Measurements from ENCODE around the gene KCNK2.

KCNK2 gene

GRCh38 chr1:215084621-215085020, 2.1 kb downstream of the KCNK2 start:
- TF ChIP-seq FOXP2 (optimal IDR thresholded peaks at IDR 0.05; ENCODE audit: borderline replicate concordance, extremely low read depth, extremely low read length, insufficient read depth) (no peak), POLR2AphosphoS5 (IDR thresholded peaks at IDR 0.05; ENCODE audit: low read depth, low read length) (no peak), REST (IDR thresholded peaks at IDR 0.05; ENCODE audit: insufficient read depth in 1 of 2, low read depth in 2 of 2, low read length in 2 of 2) (no peak), SIN3A (IDR thresholded peaks at IDR 0.05; ENCODE audit: borderline replicate concordance, insufficient read depth, low read length) (no peak), TAF1 (IDR thresholded peaks at IDR 0.05; ENCODE audit: borderline replicate concordance, insufficient read depth, low read length) (no peak)

GRCh38 chr1:215087603-215088002, 5.1 kb downstream of the KCNK2 start:
- no peak for TF ChIP-seq SIN3A (IDR thresholded peaks at IDR 0.05; ENCODE audit: borderline replicate concordance, insufficient read depth, low read length)
- TF ChIP-seq POLR2AphosphoS5 (IDR thresholded peaks at IDR 0.05; ENCODE audit: low read depth, low read length) = no peak
- no peak for TF ChIP-seq REST (IDR thresholded peaks at IDR 0.05; ENCODE audit: insufficient read depth in 1 of 2, low read depth in 2 of 2, low read length in 2 of 2)
- TF ChIP-seq FOXP2 (optimal IDR thresholded peaks at IDR 0.05; ENCODE audit: borderline replicate concordance, extremely low read depth, extremely low read length, insufficient read depth) = no peak
- TF ChIP-seq TAF1 (IDR thresholded peaks at IDR 0.05; ENCODE audit: borderline replicate concordance, insufficient read depth, low read length) = no peak

- TF ChIP-seq SIN3A (IDR thresholded peaks at IDR 0.05; ENCODE audit: borderline replicate concordance, insufficient read depth, low read length) = no peak
- no peak for TF ChIP-seq POLR2AphosphoS5 (IDR thresholded peaks at IDR 0.05; ENCODE audit: low read depth, low read length)
- no peak for TF ChIP-seq FOXP2 (optimal IDR thresholded peaks at IDR 0.05; ENCODE audit: borderline replicate concordance, extremely low read depth, extremely low read length, insufficient read depth)
- no peak for TF ChIP-seq TAF1 (IDR thresholded peaks at IDR 0.05; ENCODE audit: borderline replicate concordance, insufficient read depth, low read length)
- TF ChIP-seq REST (IDR thresholded peaks at IDR 0.05; ENCODE audit: insufficient read depth in 1 of 2, low read depth in 2 of 2, low read length in 2 of 2) = no peak
Observed at GRCh38 chr1:215094381-215094780, 11.8 kb downstream of the KCNK2 start.

GRCh38 chr1:215095524-215095923, 13.0 kb downstream of the KCNK2 start:
- no peak for TF ChIP-seq FOXP2 (optimal IDR thresholded peaks at IDR 0.05; ENCODE audit: borderline replicate concordance, extremely low read depth, extremely low read length, insufficient read depth)

GRCh38 chr1:215101511-215101910, 19.0 kb downstream of the KCNK2 start:
- no peak for TF ChIP-seq REST (IDR thresholded peaks at IDR 0.05; ENCODE audit: insufficient read depth in 1 of 2, low read depth in 2 of 2, low read length in 2 of 2)
- TF ChIP-seq SIN3A (IDR thresholded peaks at IDR 0.05; ENCODE audit: borderline replicate concordance, insufficient read depth, low read length) = no peak
- TF ChIP-seq POLR2AphosphoS5 (IDR thresholded peaks at IDR 0.05; ENCODE audit: low read depth, low read length) = no peak
- TF ChIP-seq TAF1 (IDR thresholded peaks at IDR 0.05; ENCODE audit: borderline replicate concordance, insufficient read depth, low read length) = no peak
- no peak for TF ChIP-seq FOXP2 (optimal IDR thresholded peaks at IDR 0.05; ENCODE audit: borderline replicate concordance, extremely low read depth, extremely low read length, insufficient read depth)
